ENCODE data around the gene NAGPA. TPM values are rescaled to one million over a fixed set of nuclear protein-coding genes. Genes with fewer than 3 reads are reported as not detected.
A peak's percentile ranks its signal among the peaks of the same experiment; 100 is the strongest.

NAGPA gene
- total and polyA plus RNA-seq, 8 donors: 7.7 to 21.0 (median 9.2) TPM

GRCh38 chr16:5042574-5043171 lies 8.9 kb upstream of the NAGPA start:
- Histone ChIP-seq H3K4me1 (no peaks in the 10 kb centered on the region), H3K4me3 (no peak overlapping the region), H3K27ac (no peak overlapping the region), H3K36me3 (peaks cover 0 to 6% of the 10 kb centered on the region in 2 donors), H3K9me3 (no peaks in the 10 kb centered on the region), H3K27me3 (no peaks in the 10 kb centered on the region)
- DNase-seq (peak in 1 of 4 donors; percentile 20), ATAC-seq (no peak)
- no peak for TF ChIP-seq CTCF (IDR thresholded peaks at IDR 0.05)
- intact Hi-C loops (cut with DNase I): no loop called here

- intact Hi-C loops (cut with DNase I): no loop called here
- no peaks in the 10 kb centered on the region for H3K36me3 ChIP-seq
- no peak overlapping the region for H3K4me3 ChIP-seq
- H3K4me1 ChIP-seq: no peaks in the 10 kb centered on the region
- H3K9me3 ChIP-seq: no peaks in the 10 kb centered on the region
- no peak overlapping the region for H3K27ac ChIP-seq
- no peak for TF ChIP-seq CTCF (IDR thresholded peaks at IDR 0.05)
- H3K27me3 ChIP-seq: no peaks in the 10 kb centered on the region
- ATAC-seq (no peak), DNase-seq (peak in 1 of 4 donors; percentile 19)
Measured at GRCh38 chr16:5041600-5042133, 7.9 kb upstream of the NAGPA start.

GRCh38 chr16:5040451-5040850 lies 6.7 kb upstream of the NAGPA start:
- Histone ChIP-seq H3K36me3 (no peaks in the 10 kb centered on the region), H3K4me3 (no peak overlapping the region), H3K9me3 (no peaks in the 10 kb centered on the region), H3K4me1 (no peaks in the 10 kb centered on the region), H3K27ac (no peak overlapping the region), H3K27me3 (no peaks in the 10 kb centered on the region)
- ATAC-seq: no peak
- intact Hi-C loops (cut with DNase I): no loop called here
- no peak for TF ChIP-seq CTCF (IDR thresholded peaks at IDR 0.05)
- DNase-seq: no peak

- H3K27ac ChIP-seq: no peak overlapping the region
- no peak for TF ChIP-seq CTCF (IDR thresholded peaks at IDR 0.05)
- ATAC-seq: no peak
- no peaks in the 10 kb centered on the region for H3K36me3 ChIP-seq
- intact Hi-C loops (cut with DNase I): no loop called here
- peaks cover 14 to 17% of the 10 kb centered on the region in 2 donors for H3K4me1 ChIP-seq
- H3K27me3 ChIP-seq: no peaks in the 10 kb centered on the region
- H3K4me3 ChIP-seq: no peak overlapping the region
- no peak for DNase-seq
- H3K9me3 ChIP-seq: no peaks in the 10 kb centered on the region
Measured at GRCh38 chr16:5036228-5037156, 2.8 kb upstream of the NAGPA start.

GRCh38 chr16:5035909-5036227 lies 2.1 kb upstream of the NAGPA start:
- DNase-seq: no peak
- Histone ChIP-seq H3K27ac (no peak overlapping the region), H3K4me1 (peaks cover 14 to 17% of the 10 kb centered on the region in 2 donors), H3K36me3 (no peaks in the 10 kb centered on the region), H3K27me3 (no peaks in the 10 kb centered on the region), H3K4me3 (no peak overlapping the region), H3K9me3 (no peaks in the 10 kb centered on the region)
- no peak for TF ChIP-seq CTCF (IDR thresholded peaks at IDR 0.05)
- no peak for ATAC-seq
- intact Hi-C loops (cut with DNase I): no loop called here
